ENCODE measurements around the gene CDCP1.

CDCP1 gene

GRCh38 chr3:45134758-45135521 lies 11.2 kb downstream of the CDCP1 start:
- DNase-seq: peak in 1 of 4 experiments; percentile 25

- no peak for DNase-seq
Measured at GRCh38 chr3:45132568-45133211, 13.5 kb downstream of the CDCP1 start.

- DNase-seq: no peak
Measured at GRCh38 chr3:45131201-45131600, 15.0 kb downstream of the CDCP1 start.

- no peak for DNase-seq
Measured at GRCh38 chr3:45130476-45130875, 15.7 kb downstream of the CDCP1 start.

GRCh38 chr3:45128950-45129349 lies 17.2 kb downstream of the CDCP1 start:
- no peak for DNase-seq

- DNase-seq: peak in 1 of 4 experiments; percentile 26
Measured at GRCh38 chr3:45127130-45127822, 18.9 kb downstream of the CDCP1 start.

- DNase-seq: no peak
Measured at GRCh38 chr3:45126730-45127129, 19.4 kb downstream of the CDCP1 start.

GRCh38 chr3:45125550-45126026 lies 20.6 kb downstream of the CDCP1 start:
- DNase-seq: no peak

GRCh38 chr3:45124956-45125355 lies 21.2 kb downstream of the CDCP1 start:
- no peak for DNase-seq

- peak; percentile 47 to 61 (median 52) for DNase-seq
Measured at GRCh38 chr3:45124352-45124751, 21.8 kb downstream of the CDCP1 start.

GRCh38 chr3:45123581-45124269 lies 22.5 kb downstream of the CDCP1 start:
- DNase-seq: no peak

GRCh38 chr3:45123030-45123429 lies 23.1 kb downstream of the CDCP1 start:
- DNase-seq: peak in 2 of 4 experiments; percentile 55 to 71

GRCh38 chr3:45120359-45121158 lies 25.6 kb downstream of the CDCP1 start:
- DNase-seq: no peak

GRCh38 chr3:45119824-45120358 lies 26.3 kb downstream of the CDCP1 start:
- DNase-seq: no peak

GRCh38 chr3:45119376-45119775 lies 26.8 kb downstream of the CDCP1 start:
- no peak for DNase-seq

- DNase-seq: no peak
Measured at GRCh38 chr3:45118615-45119071, 27.5 kb downstream of the CDCP1 start.

- DNase-seq: no peak
Measured at GRCh38 chr3:45116350-45116749, 29.8 kb downstream of the CDCP1 start.

GRCh38 chr3:45113625-45114050 lies 32.5 kb downstream of the CDCP1 start:
- DNase-seq: no peak

- no peak for DNase-seq
Measured at GRCh38 chr3:45112939-45113338, 33.2 kb downstream of the CDCP1 start.

GRCh38 chr3:45110509-45110833 lies 35.7 kb downstream of the CDCP1 start:
- DNase-seq: no peak

- DNase-seq: peak; percentile 69 to 85 (median 82)
Measured at GRCh38 chr3:45109771-45110508, 36.2 kb downstream of the CDCP1 start.

Measured in suppressor macrophage (primary cell).